Trophoblast cell (in vitro differentiated cells and primary cell): ENCODE data around the gene REC8.

Experiments used
- DNase-seq, 2 donors: peaks; one replicate each; pipeline ENCODE4 v3.0.0-alpha.2; 2016
- H2AFZ ChIP-seq: 2 replicates; pipeline ENCODE4 v1.6.1; 2013; ENCODE audit warnings: low read length, moderate library complexity, mild to moderate bottlenecking; ENCODE audit not compliant: insufficient read depth, poor library complexity
- H2AK5ac ChIP-seq: 2 replicates; pipeline ENCODE4 v1.6.1; 2013; ENCODE audit warnings: mild to moderate bottlenecking, low read length
- H2BK120ac ChIP-seq: 2 replicates; pipeline ENCODE4 v1.6.1; 2013; ENCODE audit warnings: low read length, mild to moderate bottlenecking, moderate library complexity; ENCODE audit not compliant: insufficient read depth, poor library complexity
- H2BK12ac ChIP-seq: 2 replicates; pipeline ENCODE4 v1.6.1; 2013; ENCODE audit warnings: mild to moderate bottlenecking, low read length, moderate library complexity
- H2BK5ac ChIP-seq: 2 replicates; pipeline ENCODE4 v1.6.1; 2013; ENCODE audit warnings: low read length, low read depth, moderate library complexity, mild to moderate bottlenecking; ENCODE audit not compliant: poor library complexity
- H3K14ac ChIP-seq: 2 replicates; pipeline ENCODE4 v1.6.1; 2013; ENCODE audit warnings: mild to moderate bottlenecking, low read length
- H3K18ac ChIP-seq: 2 replicates; pipeline ENCODE4 v1.6.1; 2013; ENCODE audit warnings: mild to moderate bottlenecking, low read length
- H3K23ac ChIP-seq: 2 replicates; pipeline ENCODE4 v1.6.1; 2013; ENCODE audit warnings: low read length
- H3K27ac ChIP-seq: 2 replicates; pipeline ENCODE4 v1.5.1; 2013; ENCODE audit warnings: low read depth, mild to moderate bottlenecking, inconsistent platforms, low read length, moderate library complexity
- H3K27me3 ChIP-seq: 2 replicates; pipeline ENCODE4 v1.6.1; 2013; ENCODE audit warnings: inconsistent platforms, mild to moderate bottlenecking, low read length, moderate library complexity; ENCODE audit not compliant: insufficient read depth
- H3K36me3 ChIP-seq, 2 experiments: 1 replicate in 1 of 2; 2 replicates in 1 of 2; pipeline ENCODE4 v1.6.1; 2013; ENCODE audit warnings: low read length in 2 of 2, mild to moderate bottlenecking in 2 of 2, moderate library complexity in 1 of 2; ENCODE audit not compliant: insufficient read depth in 2 of 2, control insufficient read depth in 1 of 2
- H3K4ac ChIP-seq: 2 replicates; pipeline ENCODE4 v1.6.1; 2013; ENCODE audit warnings: low read depth, mild to moderate bottlenecking, low read length, moderate library complexity
- H3K4me1 ChIP-seq, 2 experiments: 1 replicate in 1 of 2; 2 replicates in 1 of 2; pipeline ENCODE4 v1.6.1; 2013; ENCODE audit warnings: low read length in 2 of 2, mild to moderate bottlenecking in 2 of 2, moderate library complexity in 1 of 2; ENCODE audit not compliant: insufficient read depth in 2 of 2, control insufficient read depth in 1 of 2
- H3K4me2 ChIP-seq: 2 replicates; pipeline ENCODE4 v1.6.1; 2013; ENCODE audit warnings: inconsistent platforms, mild to moderate bottlenecking, low read length, moderate library complexity
- H3K4me3 ChIP-seq: 2 replicates; pipeline ENCODE4 v1.5.1; 2013; ENCODE audit warnings: mild to moderate bottlenecking, low read depth, low read length, inconsistent platforms
- H3K79me1 ChIP-seq: one replicate; pipeline ENCODE4 v1.6.1; 2013; ENCODE audit warnings: low read length
- H3K79me2 ChIP-seq: 2 replicates; pipeline ENCODE4 v1.6.1; 2013; ENCODE audit warnings: low read length, mild to moderate bottlenecking; ENCODE audit not compliant: control insufficient read depth, insufficient read depth, poor library complexity
- H3K9ac ChIP-seq: 2 replicates; pipeline ENCODE4 v1.6.1; 2013; ENCODE audit warnings: mild to moderate bottlenecking, low read length
- H3K9me3 ChIP-seq: 2 replicates; pipeline ENCODE4 v1.6.1; 2013; ENCODE audit warnings: low read depth, mild to moderate bottlenecking, control low read depth, inconsistent platforms, low read length; ENCODE audit not compliant: insufficient read depth
- H4K12ac ChIP-seq: 2 replicates; pipeline ENCODE4 v1.6.1; 2013; ENCODE audit warnings: low read depth, mild to moderate bottlenecking, low read length, moderate library complexity
- H4K8ac ChIP-seq: 2 replicates; pipeline ENCODE4 v1.6.1; 2013; ENCODE audit warnings: low read depth, mild to moderate bottlenecking, low read length, moderate library complexity
- H4K91ac ChIP-seq: one replicate; pipeline ENCODE4 v1.6.1; 2013; ENCODE audit warnings: low read depth, mild to moderate bottlenecking, low read length, moderate library complexity
- WGBS: extraction: QIAGEN DNeasy Blood & Tissue Kit; methylation state at CpG from one replicate; pipeline ENCODE4 v1.1.7; 2013; ENCODE audit warnings: missing lambda C conversion rate; ENCODE audit not compliant: insufficient read length, insufficient coverage; ENCODE audit errors: extremely low coverage; 5-methylcytosine and 5-hydroxymethylcytosine counted together

REC8 gene

DNA sequence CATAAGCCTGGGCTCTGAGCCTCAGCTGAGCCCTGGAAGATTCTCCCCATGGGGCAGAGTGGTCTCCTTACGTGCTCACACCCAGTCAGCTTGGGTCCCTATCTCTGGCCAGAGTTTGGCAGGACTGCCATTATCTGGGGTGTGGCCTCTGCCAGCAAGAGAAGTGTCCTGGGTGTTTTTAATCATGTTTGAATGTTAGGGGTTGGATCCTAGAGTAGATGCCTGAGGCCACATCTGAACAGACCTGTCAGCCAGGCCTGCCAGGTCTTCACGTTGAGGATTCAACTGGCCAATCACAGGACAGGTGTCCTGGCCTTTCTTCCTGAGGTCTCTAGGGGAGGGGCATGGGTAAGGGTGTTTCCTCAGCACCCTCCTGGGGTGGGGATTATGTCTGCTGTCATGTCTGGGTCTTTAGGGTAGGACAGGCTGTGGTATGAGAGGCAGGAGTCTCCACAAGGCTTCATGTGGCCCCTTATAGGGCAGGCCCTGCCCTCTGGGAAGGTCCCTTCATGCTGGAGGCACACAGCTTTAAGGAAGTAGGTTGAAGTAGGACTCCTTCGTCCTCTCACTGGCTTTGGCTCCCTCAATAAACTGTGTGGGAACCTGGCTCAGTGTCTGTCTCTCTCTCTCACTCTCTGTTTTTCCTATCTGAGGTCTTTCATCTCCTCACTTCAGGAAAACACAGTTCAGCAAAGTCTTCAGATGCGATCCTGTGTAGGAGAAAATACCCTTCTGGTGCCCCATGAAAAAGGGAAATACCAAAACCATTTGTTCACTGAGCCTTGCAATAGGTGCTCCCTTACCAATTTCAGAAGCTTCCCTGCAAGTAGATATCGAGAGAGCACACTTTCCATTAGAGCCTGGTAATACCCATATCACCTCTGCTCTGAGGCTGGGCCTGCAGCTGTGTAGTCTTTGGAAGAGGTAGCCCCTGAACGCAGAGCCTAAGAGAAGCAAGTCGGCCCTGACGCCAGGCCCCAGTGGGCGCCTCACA lies 48.2 kb upstream of the REC8 start:
- H3K79me1 ChIP-seq, result no peaks in the 10 kb centered on the region
- H2BK12ac ChIP-seq, result no peak overlapping the region
- H3K18ac ChIP-seq, result no peak overlapping the region
- no peak overlapping the region for H2BK120ac ChIP-seq
- no peak overlapping the region for H4K91ac ChIP-seq
- no peak overlapping the region for H3K4me2 ChIP-seq
- no peak overlapping the region for H3K14ac ChIP-seq
- H3K4me1 ChIP-seq, result no peaks in the 10 kb centered on the region
- no CpG with 5 or more reads among the region's 9 CpGs for WGBS
- H3K36me3 ChIP-seq, result peaks cover 29 to 43% of the 10 kb centered on the region in 2 experiments
- H3K9me3 ChIP-seq, result peaks cover 2% of the 10 kb centered on the region
- no peaks in the 10 kb centered on the region for H3K79me2 ChIP-seq
- H3K9ac ChIP-seq, result no peak overlapping the region
- no peak overlapping the region for H2AFZ ChIP-seq
- H3K27ac ChIP-seq, result no peak overlapping the region
- no peak overlapping the region for H3K4ac ChIP-seq
- no peaks in the 10 kb centered on the region for H3K27me3 ChIP-seq
- no peak overlapping the region for H2BK5ac ChIP-seq
- H2AK5ac ChIP-seq, result no peak overlapping the region
- no peak overlapping the region for H3K23ac ChIP-seq
- no peak overlapping the region for H3K4me3 ChIP-seq
- DNase-seq, result no peak
- no peak overlapping the region for H4K12ac ChIP-seq
- H4K8ac ChIP-seq, result no peak overlapping the region

DNA sequence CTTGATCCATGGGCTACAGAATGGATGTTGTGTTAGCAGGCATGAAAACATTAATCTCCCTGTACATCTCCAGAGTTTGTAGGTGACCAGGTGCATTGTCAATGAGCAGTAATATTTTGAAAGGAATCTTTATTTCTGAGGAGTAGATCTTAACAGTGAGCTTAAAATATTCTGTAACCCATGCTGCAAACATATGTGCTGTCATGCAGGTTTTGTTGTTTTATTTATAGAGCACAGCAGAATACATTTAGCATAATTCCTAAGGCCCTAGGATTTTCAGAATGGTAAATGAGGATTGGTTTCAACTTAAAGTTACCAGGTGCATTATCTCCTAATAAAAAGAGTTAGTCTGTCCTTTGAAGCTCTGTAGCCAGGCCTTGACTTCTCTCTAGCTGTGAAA lies 44.9 kb upstream of the REC8 start:
- no peak overlapping the region for H3K27ac ChIP-seq
- no peak overlapping the region for H2AFZ ChIP-seq
- H4K91ac ChIP-seq, result no peak overlapping the region
- no peak overlapping the region for H3K4ac ChIP-seq
- H3K4me1 ChIP-seq, result no peaks in the 10 kb centered on the region
- H4K12ac ChIP-seq, result no peak overlapping the region
- H2BK12ac ChIP-seq, result no peak overlapping the region
- H3K9ac ChIP-seq, result no peak overlapping the region
- H3K23ac ChIP-seq, result no peak overlapping the region
- H4K8ac ChIP-seq, result no peak overlapping the region
- H3K9me3 ChIP-seq, result no peaks in the 10 kb centered on the region
- H3K36me3 ChIP-seq, result peaks cover 7 to 17% of the 10 kb centered on the region in 2 experiments
- H3K18ac ChIP-seq, result no peak overlapping the region
- no peak overlapping the region for H2BK5ac ChIP-seq
- H3K4me2 ChIP-seq, result no peak overlapping the region
- H2BK120ac ChIP-seq, result no peak overlapping the region
- no peaks in the 10 kb centered on the region for H3K27me3 ChIP-seq
- no peak for DNase-seq
- H3K14ac ChIP-seq, result no peak overlapping the region
- H3K79me1 ChIP-seq, result no peaks in the 10 kb centered on the region
- H3K4me3 ChIP-seq, result no peak overlapping the region
- H2AK5ac ChIP-seq, result no peak overlapping the region
- no peaks in the 10 kb centered on the region for H3K79me2 ChIP-seq

DNA sequence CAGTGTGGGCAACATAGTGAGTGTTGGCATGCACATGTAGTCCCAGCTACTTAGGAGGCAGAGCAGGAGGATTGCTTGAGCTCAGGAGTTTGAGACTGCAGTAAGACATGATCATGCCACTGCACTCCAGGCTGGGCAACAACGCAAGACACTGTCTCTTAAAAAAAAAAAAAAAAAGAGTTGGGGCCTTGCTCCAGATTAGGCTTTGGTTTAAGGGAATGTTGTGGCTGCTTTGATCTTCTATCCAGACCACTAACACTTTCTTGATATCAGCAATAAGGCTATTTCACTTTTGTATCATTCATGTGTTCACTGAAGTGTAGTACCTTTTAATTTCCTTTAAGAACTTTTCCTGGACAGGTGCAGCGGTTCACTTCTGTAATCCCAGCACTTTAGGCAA lies 44.2 kb upstream of the REC8 start:
- Histone ChIP-seq H3K4ac (no peak overlapping the region), H3K9me3 (no peaks in the 10 kb centered on the region), H2BK120ac (no peak overlapping the region), H3K4me3 (no peak overlapping the region), H3K36me3 (peaks cover 7 to 11% of the 10 kb centered on the region in 2 experiments), H3K79me2 (no peaks in the 10 kb centered on the region), H3K18ac (no peak overlapping the region), H3K9ac (no peak overlapping the region), H4K8ac (no peak overlapping the region), H3K4me2 (no peak overlapping the region), H3K27ac (no peak overlapping the region), H3K4me1 (no peaks in the 10 kb centered on the region), H4K12ac (no peak overlapping the region), H2AFZ (no peak overlapping the region), H3K79me1 (no peaks in the 10 kb centered on the region), H3K14ac (no peak overlapping the region), H2AK5ac (no peak overlapping the region), H4K91ac (no peak overlapping the region), H2BK5ac (no peak overlapping the region), H3K27me3 (no peaks in the 10 kb centered on the region), H3K23ac (no peak overlapping the region), H2BK12ac (no peak overlapping the region)
- no peak for DNase-seq
- WGBS, result no CpG with 5 or more reads among the region's 2 CpGs

DNA sequence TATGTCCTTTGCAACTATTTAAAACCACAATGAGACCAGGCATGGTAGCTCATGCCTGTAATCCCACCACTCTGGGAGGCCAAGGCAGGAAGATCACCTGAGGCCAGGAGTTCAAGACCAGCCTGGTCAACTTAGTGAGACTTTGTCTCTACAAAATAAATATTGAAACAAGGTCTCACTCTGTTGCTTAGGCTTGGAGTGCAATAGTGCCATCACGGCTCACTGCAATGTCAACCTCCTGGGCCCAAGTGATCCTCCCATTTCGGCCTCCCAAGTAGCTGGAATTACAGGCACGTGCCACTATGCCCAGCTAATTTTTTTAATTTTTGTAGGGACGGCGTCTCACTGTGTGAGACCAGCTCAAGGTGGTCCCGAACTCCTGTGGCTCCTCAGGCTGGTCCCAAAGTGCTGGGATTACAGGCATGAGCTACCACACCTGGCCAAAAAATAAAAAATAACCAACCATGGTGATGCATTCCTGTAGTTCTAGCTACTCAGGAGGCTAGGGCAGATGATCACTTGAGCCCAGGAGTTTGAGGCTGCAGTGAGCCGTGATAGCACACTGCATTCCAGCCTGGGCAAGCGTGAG lies 42.4 kb upstream of the REC8 start:
- Histone ChIP-seq H3K4me1 (no peaks in the 10 kb centered on the region), H3K27me3 (no peaks in the 10 kb centered on the region), H3K79me1 (no peaks in the 10 kb centered on the region), H2BK12ac (no peak overlapping the region), H3K4me2 (no peak overlapping the region), H3K4me3 (no peak overlapping the region), H3K23ac (no peak overlapping the region), H4K12ac (no peak overlapping the region), H3K79me2 (no peaks in the 10 kb centered on the region), H3K27ac (no peak overlapping the region), H2AFZ (no peak overlapping the region), H2AK5ac (no peak overlapping the region), H3K9ac (no peak overlapping the region), H4K8ac (no peak overlapping the region), H2BK5ac (no peak overlapping the region), H4K91ac (no peak overlapping the region), H3K18ac (no peak overlapping the region), H3K14ac (no peak overlapping the region), H3K36me3 (no peaks in the 10 kb centered on the region), H3K4ac (no peak overlapping the region), H3K9me3 (no peaks in the 10 kb centered on the region), H2BK120ac (no peak overlapping the region)
- DNase-seq, result no peak
- no CpG with 5 or more reads among the region's 8 CpGs for WGBS
